Loucy (cell line): ENCODE data around the gene APOOL.

Experiments used
- EZH2phosphoT487 ChIP-seq: fragments of 200-600 bp; IDR thresholded peaks from 2 replicates; pipeline ENCODE4 v1.6.1; 2018; ENCODE audit warnings: antibody characterized with exemption, mild to moderate bottlenecking, moderate library complexity, borderline replicate concordance
- TF ChIP-seq, protein P1 (sequence below): fragments of 200-600 bp; sonication (generic); conservative IDR thresholded peaks from 2 replicates; pipeline ENCODE4 v1.5.1; 2014; ENCODE audit warnings: mild to moderate bottlenecking, antibody characterized with exemption, low read length

DNA sequence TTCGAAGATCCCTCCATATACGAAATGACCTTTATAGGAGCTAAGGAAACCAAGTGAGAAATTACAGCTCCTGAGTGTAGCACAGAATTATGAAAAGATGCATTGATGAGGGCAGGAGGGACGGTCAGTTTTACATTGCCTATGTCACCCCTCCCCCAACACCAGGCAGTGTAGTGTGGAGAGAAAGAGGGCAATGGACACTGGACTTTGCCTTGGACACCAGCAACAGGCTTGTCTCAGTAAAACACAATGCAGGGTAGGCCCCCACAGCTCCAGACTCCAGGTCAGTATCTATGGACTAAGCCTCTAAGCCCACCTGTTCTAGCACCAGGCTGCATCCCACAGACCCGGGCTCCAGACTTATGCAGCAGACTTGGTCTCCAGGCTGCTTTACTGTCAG, 16.5 kb downstream of the APOOL start:
- TF ChIP-seq, protein P1, sequence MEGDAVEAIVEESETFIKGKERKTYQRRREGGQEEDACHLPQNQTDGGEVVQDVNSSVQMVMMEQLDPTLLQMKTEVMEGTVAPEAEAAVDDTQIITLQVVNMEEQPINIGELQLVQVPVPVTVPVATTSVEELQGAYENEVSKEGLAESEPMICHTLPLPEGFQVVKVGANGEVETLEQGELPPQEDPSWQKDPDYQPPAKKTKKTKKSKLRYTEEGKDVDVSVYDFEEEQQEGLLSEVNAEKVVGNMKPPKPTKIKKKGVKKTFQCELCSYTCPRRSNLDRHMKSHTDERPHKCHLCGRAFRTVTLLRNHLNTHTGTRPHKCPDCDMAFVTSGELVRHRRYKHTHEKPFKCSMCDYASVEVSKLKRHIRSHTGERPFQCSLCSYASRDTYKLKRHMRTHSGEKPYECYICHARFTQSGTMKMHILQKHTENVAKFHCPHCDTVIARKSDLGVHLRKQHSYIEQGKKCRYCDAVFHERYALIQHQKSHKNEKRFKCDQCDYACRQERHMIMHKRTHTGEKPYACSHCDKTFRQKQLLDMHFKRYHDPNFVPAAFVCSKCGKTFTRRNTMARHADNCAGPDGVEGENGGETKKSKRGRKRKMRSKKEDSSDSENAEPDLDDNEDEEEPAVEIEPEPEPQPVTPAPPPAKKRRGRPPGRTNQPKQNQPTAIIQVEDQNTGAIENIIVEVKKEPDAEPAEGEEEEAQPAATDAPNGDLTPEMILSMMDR, result no peak
- TF ChIP-seq EZH2phosphoT487, result no peak
